PFSK-1 (cell line): ENCODE results near the gene NEU1.

ENCODE experiments used
- REST ChIP-seq, 2 experiments: IDR thresholded peaks; 2 replicates each; pipeline versions ENCODE4 v1.6.1 to v1.8.0; 2011 to 2012; ENCODE audit warnings: low read depth in 2 of 2, low read length in 2 of 2, control low read depth in 1 of 2, inconsistent platforms in 1 of 2, mild to moderate bottlenecking in 1 of 2, moderate library complexity in 1 of 2; ENCODE audit not compliant: insufficient read depth in 1 of 2
- SIN3A ChIP-seq: IDR thresholded peaks from 2 replicates; pipeline ENCODE4 v1.6.1; 2012; ENCODE audit warnings: mild to moderate bottlenecking, low read length, moderate library complexity, borderline replicate concordance; ENCODE audit not compliant: insufficient read depth
- TAF1 ChIP-seq: IDR thresholded peaks from 2 replicates; pipeline ENCODE4 v1.6.1; 2012; ENCODE audit warnings: low read length, control low read depth, borderline replicate concordance; ENCODE audit not compliant: insufficient read depth

- TF ChIP-seq SIN3A (no peak), TAF1 (no peak), REST (IDR thresholded peaks at IDR 0.05; ENCODE audit: insufficient read depth in 1 of 2, low read depth in 2 of 2, low read length in 2 of 2) (no peak)
Measured at GRCh38 chr6:31892821-31893220, 30.2 kb upstream of the NEU1 start.
